Measurements from ENCODE around the gene RAP1B.

The RAP1B gene

GRCh38 chr12:68619541-68619940 is 8.8 kb downstream of the RAP1B start:
- Histone ChIP-seq H3K4me2 (ENCODE audit: low read depth, low read length) (no peak overlapping the region), H3K36me3 (replicated peaks; ENCODE audit: insufficient read depth, low read length) (no peaks in the 10 kb centered on the region; the same call in 1 of the 2 replicates), H3K9me3 (replicated peaks; ENCODE audit: insufficient read depth, low read length) (no peaks in the 10 kb centered on the region), H3K4me3 (ENCODE audit: low read length) (no peak overlapping the region), H3K79me2 (ENCODE audit: low read length) (peaks cover 100% of the 10 kb centered on the region), H3K27ac (ENCODE audit: low read length) (no peak overlapping the region), H2AFZ (ENCODE audit: low read length) (no peak overlapping the region), H3K27me3 (replicated peaks; ENCODE audit: insufficient read depth, low read length) (no peaks in the 10 kb centered on the region), H3K9ac (ENCODE audit: low read length) (no peak overlapping the region), H4K20me1 (ENCODE audit: insufficient read depth, low read length) (peaks cover 75% of the 10 kb centered on the region), H3K4me1 (ENCODE audit: low read length) (no peaks in the 10 kb centered on the region), H3F3A (ENCODE audit: insufficient read depth, low read length) (no peaks in the 10 kb centered on the region), H3K9me2 (replicated peaks; ENCODE audit: insufficient read depth, low read length) (no peaks in the 10 kb centered on the region)
- TF ChIP-seq EZH2phosphoT487 (IDR thresholded peaks at IDR 0.05; ENCODE audit: low read length) (no peak), EZH2 (optimal IDR thresholded peaks at IDR 0.05; ENCODE audit: low read depth, low read length) (no peak), CTCF (IDR thresholded peaks at IDR 0.05; ENCODE audit: low read length) (no peak)
- no peak for DNase-seq

- Histone ChIP-seq H3K27me3 (replicated peaks; ENCODE audit: insufficient read depth, low read length) (no peaks in the 10 kb centered on the region), H3F3A (ENCODE audit: insufficient read depth, low read length) (no peaks in the 10 kb centered on the region), H4K20me1 (ENCODE audit: insufficient read depth, low read length) (peaks cover 70% of the 10 kb centered on the region), H3K4me3 (ENCODE audit: low read length) (no peak overlapping the region), H3K9me3 (replicated peaks; ENCODE audit: insufficient read depth, low read length) (no peaks in the 10 kb centered on the region), H3K36me3 (replicated peaks; ENCODE audit: insufficient read depth, low read length) (no peaks in the 10 kb centered on the region), H3K4me1 (ENCODE audit: low read length) (0 out of 2 replicates have a peak, but pooled peaks cover 4% of the 10 kb centered on the region), H3K27ac (ENCODE audit: low read length) (no peak overlapping the region), H2AFZ (ENCODE audit: low read length) (no peak overlapping the region), H3K9me2 (replicated peaks; ENCODE audit: insufficient read depth, low read length) (no peaks in the 10 kb centered on the region), H3K79me2 (ENCODE audit: low read length) (peaks cover 100% of the 10 kb centered on the region), H3K9ac (ENCODE audit: low read length) (no peak overlapping the region), H3K4me2 (ENCODE audit: low read depth, low read length) (no peak overlapping the region)
- no peak for TF ChIP-seq CTCF (IDR thresholded peaks at IDR 0.05; ENCODE audit: low read length)
- TF ChIP-seq EZH2 (optimal IDR thresholded peaks at IDR 0.05; ENCODE audit: low read depth, low read length), result no peak
- no peak for TF ChIP-seq EZH2phosphoT487 (IDR thresholded peaks at IDR 0.05; ENCODE audit: low read length)
- DNase-seq, result no peak
Measured at GRCh38 chr12:68620519-68621471, 10.1 kb downstream of the RAP1B start.

- Histone ChIP-seq H3K27ac (ENCODE audit: low read length) (no peak overlapping the region), H3K9me3 (replicated peaks; ENCODE audit: insufficient read depth, low read length) (no peaks in the 10 kb centered on the region), H3K9me2 (replicated peaks; ENCODE audit: insufficient read depth, low read length) (no peaks in the 10 kb centered on the region), H3K9ac (ENCODE audit: low read length) (no peak overlapping the region), H2AFZ (ENCODE audit: low read length) (no peak overlapping the region), H3K4me1 (ENCODE audit: low read length) (peaks cover 9% of the 10 kb centered on the region; the same call in 1 of the 2 replicates), H4K20me1 (ENCODE audit: insufficient read depth, low read length) (peaks cover 70% of the 10 kb centered on the region), H3K36me3 (replicated peaks; ENCODE audit: insufficient read depth, low read length) (no peaks in the 10 kb centered on the region), H3F3A (ENCODE audit: insufficient read depth, low read length) (peaks cover 6% of the 10 kb centered on the region; the same call in 1 of the 2 replicates), H3K4me2 (ENCODE audit: low read depth, low read length) (no peak overlapping the region), H3K27me3 (replicated peaks; ENCODE audit: insufficient read depth, low read length) (no peaks in the 10 kb centered on the region), H3K4me3 (ENCODE audit: low read length) (no peak overlapping the region), H3K79me2 (ENCODE audit: low read length) (peaks cover 100% of the 10 kb centered on the region)
- DNase-seq, result no peak
- TF ChIP-seq CTCF (IDR thresholded peaks at IDR 0.05; ENCODE audit: low read length) (no peak), EZH2phosphoT487 (IDR thresholded peaks at IDR 0.05; ENCODE audit: low read length) (no peak), EZH2 (optimal IDR thresholded peaks at IDR 0.05; ENCODE audit: low read depth, low read length) (no peak)
Measured at GRCh38 chr12:68621472-68622081, 10.9 kb downstream of the RAP1B start.

Measured in MM.1S (cell line).